ENCODE results near the gene AK1.

AK1 gene

DNA sequence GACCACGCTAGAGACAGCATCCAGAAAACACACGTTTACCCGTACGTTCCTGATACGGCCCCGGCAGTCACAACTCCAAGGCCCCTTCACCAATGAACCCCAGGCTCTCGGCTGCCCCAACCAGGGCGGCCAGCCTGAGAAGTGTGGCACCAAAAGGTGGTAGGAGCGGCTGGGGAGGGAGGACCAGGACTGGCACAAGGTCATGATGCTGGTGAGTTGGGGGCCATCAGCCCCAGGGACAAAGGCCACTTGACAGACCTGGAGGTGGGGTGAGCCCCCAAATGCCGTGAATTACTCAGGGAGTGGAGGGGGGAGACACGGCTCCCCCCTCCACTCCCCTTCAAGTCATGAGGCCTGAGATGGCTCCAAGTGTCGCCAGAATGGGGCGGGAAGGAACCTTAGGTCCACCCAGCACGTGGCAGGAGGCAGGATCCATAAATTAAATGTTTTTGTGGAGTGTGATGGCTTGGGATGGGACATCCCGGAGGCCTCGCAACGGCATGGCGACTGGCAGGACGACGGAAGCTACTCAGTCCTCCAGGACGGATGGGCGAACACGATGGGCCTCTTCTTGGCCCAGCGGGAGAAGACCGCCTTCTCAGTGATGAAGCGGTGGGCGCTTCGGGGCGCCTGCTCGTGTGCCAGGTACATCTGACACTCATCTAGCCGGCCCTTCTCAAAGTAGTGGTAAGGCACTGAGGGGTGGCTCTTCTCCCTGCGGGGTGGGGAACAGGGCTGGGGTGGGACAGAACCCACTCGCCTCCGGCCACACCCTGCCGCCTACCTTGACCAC, 30.6 kb upstream of the AK1 start:
- DNase-seq, result no peak

DNA sequence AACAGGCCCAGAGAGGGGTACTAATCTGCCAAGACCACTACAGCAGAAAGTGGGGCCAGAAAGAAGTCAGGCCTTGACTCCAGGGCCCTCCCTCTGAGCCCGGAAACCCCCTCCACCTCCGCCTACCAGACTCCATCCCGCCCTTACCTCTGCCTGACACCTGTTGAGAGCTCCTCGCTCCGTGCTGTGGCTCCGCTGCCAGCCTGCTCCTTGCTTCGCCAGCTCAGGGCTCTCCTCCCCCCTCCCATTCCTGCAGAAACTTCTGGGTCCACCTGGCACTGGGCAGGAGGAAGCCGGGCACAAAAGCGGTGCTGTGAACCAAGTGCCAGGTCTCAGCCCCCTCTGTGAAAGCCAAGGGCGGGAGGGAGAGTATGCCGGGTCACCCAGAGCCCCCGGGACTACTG, 28.3 kb upstream of the AK1 start:
- DNase-seq, result no peak

DNA sequence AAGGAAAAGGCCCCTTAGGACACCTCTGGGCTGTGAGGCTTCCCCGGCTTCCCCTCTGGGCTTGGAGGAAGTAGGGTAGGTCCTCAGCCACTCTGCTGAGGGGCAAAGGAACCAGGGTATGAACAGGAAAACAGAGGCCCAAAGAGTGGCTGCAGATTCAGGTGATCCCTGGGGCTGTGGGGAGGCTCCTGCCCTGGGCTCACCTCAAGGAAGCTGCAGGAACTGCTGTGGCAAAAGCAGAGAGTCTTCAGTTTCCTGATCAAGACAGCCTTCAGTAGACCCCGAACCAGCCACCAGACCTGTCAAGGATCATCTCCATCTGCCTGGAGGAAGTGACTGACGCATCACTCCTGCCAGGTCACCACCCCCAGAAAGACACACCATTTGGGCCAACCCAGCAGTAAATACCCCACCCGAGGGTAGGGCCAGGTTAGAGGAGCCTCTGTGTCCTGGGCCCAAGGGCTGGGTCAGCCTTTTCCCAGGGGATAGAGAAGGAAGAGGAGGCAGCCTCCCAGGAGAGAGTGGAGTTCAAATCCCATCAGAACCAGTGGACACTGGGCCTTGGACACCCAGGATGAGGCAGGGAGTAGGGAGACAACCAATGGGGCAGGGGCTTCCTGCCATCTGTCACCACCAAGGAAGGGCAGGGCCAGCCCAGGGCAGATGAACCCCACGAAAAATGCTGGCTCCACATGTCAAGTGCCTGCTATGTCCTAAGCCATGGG, 27.7 kb upstream of the AK1 start:
- DNase-seq, result no peak

DNA sequence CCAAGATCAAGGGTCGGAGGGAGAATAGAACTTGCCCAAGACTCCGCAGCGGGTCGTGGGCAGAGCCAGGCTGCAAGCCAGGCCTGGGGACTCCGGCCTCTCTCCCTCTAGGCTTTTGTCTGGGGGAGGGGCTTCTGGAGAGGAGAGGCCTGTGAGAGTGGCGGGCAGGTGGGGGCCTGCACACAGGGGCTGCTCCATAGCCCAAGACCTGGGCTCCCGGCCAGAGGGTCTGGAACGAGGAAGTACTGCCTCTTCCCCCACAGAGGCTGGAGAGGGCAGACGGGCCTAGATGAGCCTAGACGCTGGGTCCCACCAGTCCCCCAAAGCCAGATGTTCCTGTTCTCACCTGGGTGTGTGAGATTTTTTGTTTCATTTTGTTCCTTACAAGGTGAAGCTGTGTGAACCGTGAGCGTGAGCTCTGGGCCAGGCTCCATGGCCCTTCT, 27.1 kb upstream of the AK1 start:
- no peak for DNase-seq

DNA sequence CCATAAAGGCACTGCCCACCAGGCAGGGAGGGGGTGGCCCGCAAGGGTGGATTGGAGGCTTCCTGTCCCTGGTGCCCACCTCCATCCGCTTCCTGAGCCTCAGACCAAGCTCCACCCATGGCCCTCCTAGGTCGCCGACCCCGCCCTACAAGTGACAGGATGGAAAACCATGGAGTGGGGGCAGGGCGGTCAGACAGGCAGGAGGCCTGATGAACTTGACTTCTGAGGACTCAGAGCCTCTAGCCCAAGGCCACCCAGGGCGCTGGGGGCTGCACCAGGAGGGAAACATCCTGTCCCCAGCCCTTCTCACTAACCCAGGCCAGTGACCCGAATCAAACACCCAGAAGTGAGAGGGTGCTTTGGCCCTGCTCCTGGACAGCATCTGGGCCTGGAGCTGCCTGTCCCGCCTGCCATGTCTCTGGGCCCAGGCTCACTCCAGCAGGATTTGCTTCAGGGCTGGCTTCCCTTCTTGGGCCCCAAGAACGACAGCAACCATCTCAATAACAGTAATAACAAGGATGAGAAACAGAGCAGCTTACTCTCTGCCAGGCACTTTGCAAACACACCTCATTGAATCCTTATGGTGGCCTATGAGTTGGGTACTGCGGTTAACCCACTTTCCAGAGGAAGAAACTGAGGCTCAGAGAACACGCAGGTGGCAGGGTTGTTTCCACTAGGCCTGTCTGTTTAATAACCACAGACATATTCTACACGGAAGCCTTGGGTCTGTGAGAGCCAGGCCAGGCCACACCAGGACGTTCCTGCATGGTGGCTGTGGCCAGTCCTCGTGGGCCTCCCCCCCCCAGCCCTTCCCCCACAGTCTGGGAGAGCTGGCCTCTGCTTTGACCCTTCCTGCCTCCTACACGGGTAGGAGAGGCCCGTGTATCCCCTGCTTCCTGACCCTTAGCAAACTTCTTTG, 26.3 kb upstream of the AK1 start:
- DNase-seq, result peak; percentile 56

DNA sequence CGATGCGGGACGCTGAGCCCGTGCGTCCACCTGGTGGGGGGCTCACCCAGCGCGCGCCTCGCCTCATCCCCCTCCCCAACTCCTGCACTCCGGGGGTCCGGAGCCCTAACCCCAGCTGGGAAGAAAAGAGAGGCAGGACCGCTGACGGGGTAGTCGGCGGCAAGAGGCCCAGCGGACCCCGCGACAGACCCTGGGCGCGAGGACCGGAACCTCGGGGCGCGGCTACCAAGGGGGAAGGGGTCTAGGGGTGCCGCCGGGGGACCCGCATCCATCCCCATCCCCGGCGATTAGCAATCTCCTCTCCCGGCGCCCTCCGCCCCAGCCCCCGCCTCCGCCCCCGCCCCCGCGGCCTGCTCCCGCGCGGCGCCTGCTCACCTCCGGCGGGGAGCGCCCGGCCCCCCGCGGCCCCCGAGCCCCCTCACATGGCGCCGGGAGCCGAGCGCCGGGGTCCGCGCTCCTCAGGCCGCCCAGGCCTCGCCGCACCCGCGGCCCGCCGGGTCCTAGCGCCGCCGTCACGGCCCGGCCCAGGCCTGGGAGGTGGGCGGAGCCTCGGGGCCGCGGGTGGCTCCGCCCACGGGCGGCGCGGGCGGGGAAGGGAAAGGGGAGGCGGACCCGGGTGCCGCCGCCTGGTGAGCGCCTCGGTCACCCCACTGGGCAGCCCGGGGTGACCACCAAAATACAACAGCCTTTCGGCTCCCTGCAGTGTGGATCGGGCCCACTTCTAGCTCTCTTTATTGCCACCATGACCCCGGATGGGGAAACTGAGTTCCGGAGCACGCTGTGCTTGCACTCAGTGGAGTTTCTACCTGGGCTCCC, 21.9 kb upstream of the AK1 start, which contains the start of gene ST6GALNAC6:
Gene ST6GALNAC6, minus strand, starts transcription at position 476 of the 816 bp plus-strand sequence. CDS start 1,622 bp downstream, outside the sequence.
- no peak for DNase-seq

DNA sequence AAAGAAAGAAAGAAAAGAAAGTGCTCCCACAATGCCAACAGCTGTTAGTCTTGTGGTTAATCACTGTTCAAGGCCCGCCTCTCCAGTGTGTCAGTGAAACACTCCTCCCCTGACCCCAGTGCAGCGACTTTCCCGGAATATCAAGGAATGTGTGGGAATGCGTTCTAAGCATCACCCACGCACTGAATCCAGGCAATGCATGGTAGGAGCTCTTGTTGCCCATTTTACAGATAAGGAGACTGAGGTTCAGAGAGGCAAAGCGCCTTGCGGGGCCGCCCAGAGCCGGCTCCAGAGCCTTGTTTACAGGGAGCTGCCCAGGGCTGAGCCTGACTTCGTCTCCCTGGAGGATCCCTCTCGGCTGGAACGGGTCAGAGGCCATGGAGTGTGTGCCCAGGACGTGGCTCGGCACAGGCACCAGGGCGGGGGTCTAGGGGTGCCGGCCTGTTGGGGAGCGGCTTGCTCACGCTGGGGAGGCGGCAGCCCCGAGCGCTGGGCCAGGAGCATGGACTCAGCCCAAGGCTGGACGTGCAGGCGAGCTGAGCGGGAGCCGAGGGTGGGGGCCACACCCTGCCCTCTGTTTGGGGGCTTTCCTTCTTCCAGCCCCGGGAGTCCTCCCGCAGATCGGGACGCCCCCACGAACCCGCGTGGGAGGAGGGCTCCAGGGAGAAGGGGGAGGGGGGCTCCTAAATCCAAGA, 21.1 kb upstream of the AK1 start:
- DNase-seq, result no peak

DNA sequence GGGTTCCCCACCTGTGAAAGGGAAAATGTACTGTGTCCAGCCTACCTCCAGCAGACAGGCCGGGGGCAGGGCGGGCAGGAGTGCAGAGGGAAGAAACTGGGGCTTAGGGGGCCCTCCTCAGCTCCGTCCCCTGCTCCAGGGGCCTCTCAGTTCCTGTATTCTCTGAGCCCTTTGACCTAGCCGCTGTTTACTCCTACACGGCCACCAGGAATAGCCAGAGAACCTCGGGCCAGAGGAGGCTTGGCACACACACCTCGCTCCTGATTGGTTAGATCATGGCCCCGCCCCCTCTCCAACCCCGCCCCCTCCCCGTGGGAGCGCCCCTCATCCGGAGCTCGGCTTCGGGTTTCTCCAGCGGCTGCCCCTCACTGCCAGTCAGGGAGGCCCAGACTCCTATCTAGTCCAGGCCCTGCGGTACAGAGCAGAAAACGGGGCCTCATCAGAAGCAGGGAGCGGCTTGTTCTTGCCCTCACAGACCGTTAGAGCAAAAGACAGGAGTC, 19.8 kb upstream of the AK1 start:
- DNase-seq, result no peak

DNA sequence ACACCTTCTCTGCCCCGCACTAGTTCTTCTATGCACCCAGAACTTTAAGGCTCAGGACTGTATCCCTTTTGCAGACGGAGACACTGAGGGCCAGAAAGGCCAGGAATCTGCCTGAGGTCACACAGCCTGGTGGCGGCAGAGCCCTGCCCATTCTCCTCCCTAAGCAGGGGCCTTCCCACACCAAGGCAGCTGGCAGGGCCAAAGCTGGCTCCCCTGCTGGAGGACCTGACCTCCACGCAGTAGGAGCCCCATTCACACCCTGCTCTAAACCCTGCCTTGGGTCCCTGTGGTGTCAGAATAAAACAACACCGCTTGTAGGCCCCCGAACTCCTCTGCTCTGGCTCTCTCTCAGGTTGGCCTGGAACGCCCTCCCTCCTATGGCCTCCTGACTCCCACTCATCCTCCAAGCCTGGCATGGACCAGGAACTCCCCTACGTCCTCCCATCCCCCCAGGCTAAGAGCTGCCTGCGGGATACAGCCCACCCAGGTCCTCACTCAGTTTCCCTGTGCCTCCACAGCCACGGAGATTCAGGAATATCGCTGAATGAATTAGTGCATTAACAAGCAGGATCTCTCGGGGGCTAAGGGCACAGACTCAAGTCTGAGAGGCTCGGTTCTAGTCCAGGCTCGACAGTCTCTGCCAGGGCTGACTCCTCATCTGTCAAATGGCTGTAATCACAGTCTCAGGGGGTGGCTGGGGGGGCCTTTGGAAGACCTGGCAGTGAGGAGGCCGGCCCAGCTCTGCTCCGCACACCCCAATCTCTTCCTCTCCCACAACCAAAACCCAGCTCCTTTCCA, 19.1 kb upstream of the AK1 start:
- DNase-seq, result no peak

DNA sequence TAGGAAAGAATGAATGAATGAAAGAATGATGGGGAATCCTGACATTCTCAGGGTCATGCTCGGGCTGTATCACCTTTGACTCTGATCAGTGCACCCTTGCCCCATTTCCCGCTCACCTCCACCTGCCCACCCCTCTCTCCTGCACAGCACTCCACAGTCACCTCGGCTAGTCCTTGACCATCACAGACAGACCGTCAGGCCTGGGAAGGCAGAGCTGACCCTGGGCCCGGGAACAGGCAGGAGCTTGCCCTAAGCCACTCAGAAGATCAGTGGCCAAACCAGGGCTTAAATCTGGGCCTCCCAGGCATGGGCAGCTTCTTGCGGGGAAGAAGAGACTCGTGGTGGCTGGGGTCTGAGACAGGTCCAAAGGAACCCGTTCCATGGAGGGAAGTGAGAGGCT, 18.3 kb upstream of the AK1 start:
- no peak for DNase-seq

DNA sequence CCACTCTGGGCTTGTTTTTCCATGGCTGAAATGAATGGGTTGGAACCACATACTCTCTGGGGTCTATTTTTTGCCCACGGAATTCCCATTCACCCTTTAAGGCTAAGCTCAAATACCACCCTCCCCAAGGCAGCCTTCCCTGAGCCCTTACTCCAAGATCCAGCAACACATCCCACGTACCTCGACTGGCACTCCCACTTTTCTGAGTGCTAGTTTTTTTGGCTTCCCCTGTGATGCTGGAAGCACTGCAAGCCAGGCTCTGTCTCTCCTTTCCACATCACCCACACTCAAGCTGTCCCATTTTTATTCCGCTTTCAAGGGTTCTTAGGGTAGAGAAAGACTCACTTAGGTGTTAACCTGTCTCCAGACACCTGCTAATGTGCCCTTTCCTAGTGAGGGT, 15.9 kb upstream of the AK1 start:
- no peak for DNase-seq

DNA sequence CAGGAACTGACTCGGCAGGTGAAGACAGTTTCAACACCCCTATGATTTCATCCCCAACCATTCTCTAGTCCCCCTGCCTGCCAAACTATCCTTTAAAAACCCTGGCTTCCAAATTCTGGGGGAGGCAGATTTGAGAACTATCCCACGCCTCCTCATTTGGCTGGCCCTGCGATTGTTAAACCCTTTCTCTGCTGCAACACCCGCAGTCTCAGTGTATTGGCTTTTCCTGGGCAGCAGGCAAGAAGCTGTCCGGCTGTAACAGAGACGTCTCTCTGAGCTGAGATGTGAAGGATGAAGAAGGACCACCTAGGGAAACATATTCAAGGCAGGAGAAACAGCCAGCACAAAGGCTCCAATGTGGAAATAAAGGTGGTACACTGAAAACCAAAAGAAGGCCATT, 15.4 kb upstream of the AK1 start:
- DNase-seq, result no peak

DNA sequence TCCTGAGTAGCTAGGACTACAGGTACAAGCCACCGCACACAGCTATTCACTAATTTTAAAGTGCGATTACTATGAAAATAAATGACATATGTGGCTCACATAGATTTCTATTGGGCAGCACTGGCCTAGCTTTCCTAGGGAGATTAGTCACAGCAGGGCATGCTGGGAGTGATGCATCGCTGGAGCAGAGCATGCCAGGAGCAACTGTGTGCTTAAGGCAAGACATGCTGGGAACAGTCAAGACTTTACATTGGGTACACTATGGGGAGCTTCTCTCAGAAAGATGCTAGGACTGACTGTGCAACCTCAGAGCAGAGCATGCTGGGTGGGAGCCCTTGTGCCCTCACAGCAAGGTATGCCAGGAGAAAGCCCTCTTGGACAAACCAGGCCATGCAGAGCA, 12.6 kb upstream of the AK1 start:
- no peak for DNase-seq

DNA sequence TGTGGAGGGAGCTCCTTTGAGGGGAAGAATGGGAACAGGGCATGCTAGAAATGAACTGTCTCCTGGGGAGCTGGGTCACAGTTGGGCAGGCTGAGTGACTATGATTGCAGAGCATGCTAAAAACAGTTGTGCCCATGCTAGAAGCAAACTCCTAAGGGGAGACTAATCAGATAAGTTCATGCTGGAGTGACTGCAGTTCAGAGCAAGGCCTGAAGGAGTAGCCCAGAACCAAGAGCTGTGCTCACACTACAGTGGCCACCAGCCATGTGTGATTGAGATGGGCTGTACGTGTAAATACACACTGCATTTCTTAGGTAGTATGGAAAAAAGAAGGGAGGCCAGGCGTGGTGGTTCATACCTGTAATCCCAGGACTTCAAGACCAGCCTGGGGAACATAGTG, 10.3 kb upstream of the AK1 start:
- no peak for DNase-seq

DNA sequence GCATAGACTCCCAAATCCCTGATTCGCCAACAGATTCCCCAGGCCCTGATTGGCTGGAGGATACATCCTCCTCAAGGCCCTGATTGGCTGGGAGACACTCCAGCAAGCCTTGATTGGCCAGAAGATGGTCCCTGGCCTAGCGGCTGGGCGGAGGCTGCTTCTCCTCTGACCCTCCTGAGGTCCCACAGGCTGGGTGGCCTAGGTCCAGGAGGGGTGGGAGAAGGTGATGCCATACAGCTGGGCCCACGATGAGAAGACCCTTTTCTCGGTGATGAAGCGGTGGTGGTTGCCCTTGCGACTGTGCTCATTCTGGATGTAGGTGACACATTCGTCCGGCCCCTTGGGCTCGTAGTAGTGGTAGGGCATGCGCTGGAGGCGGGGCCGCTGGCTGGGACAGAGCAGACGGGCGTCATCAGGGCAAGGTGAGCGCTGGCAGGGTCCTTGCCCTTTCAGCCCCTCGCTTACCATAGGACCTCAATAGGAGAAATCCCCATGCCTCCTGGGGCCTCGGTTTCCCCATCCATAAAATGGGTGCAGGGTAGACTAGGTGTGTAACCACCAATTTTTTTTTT, 9.0 kb upstream of the AK1 start:
- DNase-seq, result no peak

DNA sequence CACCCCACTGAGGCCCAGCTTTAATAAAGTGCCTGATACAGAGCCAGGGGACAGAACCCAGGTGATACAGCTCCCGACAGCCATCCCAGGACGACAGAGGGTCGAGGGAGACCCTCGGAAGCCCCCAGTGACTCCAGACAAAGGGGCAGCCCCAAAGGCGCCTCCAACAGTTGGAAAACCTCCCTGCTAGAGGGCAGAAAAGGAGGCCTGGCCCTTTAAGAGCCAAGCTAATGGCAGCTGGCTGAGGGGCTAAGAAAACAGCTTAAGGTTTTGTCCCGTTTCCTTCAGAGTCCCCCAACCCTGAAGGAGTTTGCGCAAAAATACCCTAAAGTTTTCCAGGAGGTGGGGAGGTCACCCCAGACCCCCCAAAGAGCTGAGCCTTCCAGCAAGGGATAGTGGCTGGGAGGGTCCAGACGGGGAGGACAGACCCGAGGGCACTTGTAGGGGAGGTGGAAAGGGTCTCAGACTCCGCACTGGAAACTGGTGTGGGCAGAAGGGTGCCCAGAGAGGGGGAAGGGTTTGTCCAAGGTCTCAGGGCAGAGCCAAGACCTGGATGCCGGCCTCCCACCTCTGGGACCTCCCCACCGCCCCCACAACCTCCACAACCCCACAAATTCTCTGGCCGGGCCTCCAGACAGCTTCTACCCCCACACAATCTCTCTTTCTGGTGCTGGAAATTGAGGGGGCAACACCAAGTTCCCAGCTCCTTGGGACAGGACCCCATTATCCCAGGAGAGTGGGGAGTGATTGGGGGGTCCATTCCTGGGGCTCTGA, 8.2 kb upstream of the AK1 start:
- DNase-seq, result no peak

DNA sequence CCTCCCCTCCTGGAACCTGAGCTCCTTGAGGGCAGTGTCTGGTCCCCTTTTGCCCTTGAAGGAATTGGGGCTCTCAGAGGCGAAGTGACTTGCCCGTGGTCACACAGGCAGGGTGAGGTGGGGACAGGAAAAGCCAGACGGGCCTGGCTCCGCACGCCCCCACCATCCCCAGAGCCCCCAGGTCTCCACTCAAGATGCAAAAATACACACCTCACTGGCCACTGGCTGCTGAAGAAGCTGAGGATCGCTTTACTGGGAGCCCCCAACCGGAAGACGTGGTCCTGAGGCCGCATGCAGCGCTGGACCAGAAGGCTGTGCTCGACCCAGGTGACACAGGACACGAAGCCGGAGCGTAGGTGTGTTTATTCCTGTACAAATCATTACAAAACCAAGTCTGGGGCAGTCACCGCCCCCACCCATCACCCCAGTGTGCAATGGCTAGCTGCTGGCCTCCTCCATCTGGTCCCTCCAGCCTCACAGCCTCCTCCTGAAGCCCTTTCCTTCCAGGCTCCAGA, 7.6 kb upstream of the AK1 start:
- no peak for DNase-seq

DNA sequence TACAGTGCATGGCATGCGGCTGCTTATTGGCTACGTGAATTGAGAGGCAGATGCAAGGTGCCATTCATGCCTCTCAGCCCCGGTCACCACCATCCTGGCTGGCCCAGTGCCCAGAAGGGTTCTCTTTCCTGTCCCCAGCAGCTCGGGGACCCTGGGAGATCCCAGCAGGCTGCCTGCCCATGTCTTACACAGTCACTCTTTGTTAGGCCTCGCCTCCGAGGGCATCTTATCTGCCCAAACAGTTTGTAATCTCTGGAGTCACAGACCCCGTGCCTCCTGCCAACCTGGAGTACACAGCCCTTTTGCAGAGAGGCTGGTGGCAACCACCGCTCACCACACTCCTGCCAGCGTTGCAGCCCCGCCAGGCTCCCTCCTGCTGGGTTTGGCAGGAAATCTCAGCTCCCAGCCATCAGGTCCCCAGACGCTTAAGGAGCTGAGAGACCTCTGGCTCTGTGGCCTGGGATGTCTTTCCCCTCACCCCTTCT, 7.0 kb upstream of the AK1 start:
- DNase-seq, result no peak

DNA sequence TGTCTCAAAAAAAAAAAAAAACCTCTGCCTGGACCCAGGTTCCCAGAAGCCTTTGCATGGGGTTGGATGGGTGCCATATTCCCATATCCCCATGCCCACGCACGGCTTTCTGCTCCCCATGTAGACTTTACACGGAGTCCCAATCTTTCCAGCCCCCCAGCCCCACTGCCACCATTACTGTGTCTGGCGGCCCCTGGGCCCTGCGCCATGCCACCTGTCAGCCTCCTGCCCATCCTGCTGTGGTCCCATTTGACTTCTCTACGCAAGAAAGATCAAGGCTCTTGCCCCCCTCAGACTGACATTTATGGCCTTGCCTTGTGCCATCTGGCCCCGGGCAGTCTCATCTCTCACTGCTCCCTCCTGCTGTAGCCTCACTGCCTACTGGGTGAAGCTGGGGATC, 6.5 kb upstream of the AK1 start:
- DNase-seq, result no peak
